Uterus (tissue), 4 donors: ENCODE data around the gene ACSM3. TPM values are rescaled to one million over a fixed set of nuclear protein-coding genes. Genes with fewer than 3 reads are reported as not detected.

Source experiments
- DNase-seq, 2 donors: peaks; one replicate each; pipeline ENCODE4 v3.0.0-alpha.2; 2019 to 2020
- H3K27ac ChIP-seq, 2 donors: fragments of 200-600 bp; sonication (generic); 1 replicate in 1 of 2; 2 replicates in 1 of 2; pipeline ENCODE4 v1.5.1; 2016 to 2018
- H3K27me3 ChIP-seq, 2 donors: fragments of 200-600 bp; sonication (generic); one replicate each; pipeline ENCODE4 v1.5.1; 2018 to 2019; ENCODE audit warnings: control low read depth in 1 of 2
- H3K36me3 ChIP-seq, 2 donors: fragments of 200-600 bp; sonication (generic); one replicate each; pipeline ENCODE4 v1.5.1; 2019; ENCODE audit warnings: control low read depth in 1 of 2
- H3K4me1 ChIP-seq, 2 donors: fragments of 200-600 bp; sonication (generic); one replicate each; pipeline ENCODE4 v1.5.1; 2018 to 2019; ENCODE audit warnings: control low read depth in 1 of 2
- H3K4me3 ChIP-seq, 2 donors: fragments of 200-600 bp; sonication (generic); 1 replicate in 1 of 2; 2 replicates in 1 of 2; pipeline ENCODE4 v1.5.1; 2018 to 2019; ENCODE audit warnings: mild to moderate bottlenecking in 1 of 2
- H3K9me3 ChIP-seq, 2 donors: fragments of 200-600 bp; sonication (generic); one replicate each; pipeline ENCODE4 v1.5.1; 2019; ENCODE audit warnings: control low read depth in 1 of 2
- CTCF ChIP-seq, 4 experiments: fragments of 200-600 bp in 2 of 4; fragments of 450-650 bp in 2 of 4; sonication (generic) in 2 of 4; IDR thresholded peaks; one replicate each; pipeline ENCODE4 v1.5.1; 2016 to 2019; ENCODE audit warnings: antibody characterized with exemption in 4 of 4, mild to moderate bottlenecking in 2 of 4, moderate library complexity in 1 of 4
- POLR2A ChIP-seq, 2 donors: fragments of 450-650 bp; IDR thresholded peaks; one replicate each; pipeline ENCODE4 v1.6.1; 2016; ENCODE audit warnings: antibody characterized with exemption in 2 of 2, mild to moderate bottlenecking in 1 of 2, moderate library complexity in 1 of 2
- intact Hi-C: fragments of 100-400 bp; cut with DNase I; formaldehyde crosslinking; loops from one replicate; pipeline ENCODE4 v1.15.1; 2023; ENCODE audit warnings: low total_unique reads
- small RNA-seq: library from RNA; depleted of rRNA; stranded (forward); fragments of <200 nt; gene quantifications from one replicate; pipeline ENCODE3, GENCODE V24; 2016
- total RNA-seq, 4 donors: library from RNA; depleted of rRNA in 3 of 4; stranded (reverse); fragments of >200 nt in 3 of 4; gene quantifications; one replicate each; pipeline versions ENCODE4 v1.1.0 to v1.2.4, GENCODE V29; 2014 to 2023
- donor health status: DM: yes; HTN: yes; CAD: no.

Gene ACSM3
- total RNA-seq, 4 donors from 2014 or later, result 18.7 to 365 (median 175) TPM

GRCh38 chr16:20844588-20844987 is 80.8 kb downstream of the ACSM3 start:
- H3K27me3 ChIP-seq, result no peaks in the 10 kb centered on the region
- H3K4me3 ChIP-seq, result no peak overlapping the region
- no peaks in the 10 kb centered on the region for H3K36me3 ChIP-seq
- DNase-seq, result no peak
- no peaks in the 10 kb centered on the region for H3K9me3 ChIP-seq
- intact Hi-C loops, result no loop called here
- TF ChIP-seq POLR2A (IDR thresholded peaks at IDR 0.05) (no peak), CTCF (IDR thresholded peaks at IDR 0.05) (no peak)
- no peaks in the 10 kb centered on the region for H3K4me1 ChIP-seq
- peak overlapping the region in 1 of 2 donors; percentile 12 for H3K27ac ChIP-seq

GRCh38 chr16:20846030-20846429 is 82.2 kb downstream of the ACSM3 start:
- no peak overlapping the region for H3K27ac ChIP-seq
- no peaks in the 10 kb centered on the region for H3K36me3 ChIP-seq
- no peaks in the 10 kb centered on the region for H3K27me3 ChIP-seq
- no peak overlapping the region for H3K4me3 ChIP-seq
- no peaks in the 10 kb centered on the region for H3K9me3 ChIP-seq
- no peak for TF ChIP-seq POLR2A (IDR thresholded peaks at IDR 0.05)
- no peak for TF ChIP-seq CTCF (IDR thresholded peaks at IDR 0.05)
- peaks cover 0 to 13% of the 10 kb centered on the region in 2 donors for H3K4me1 ChIP-seq
- no peak for DNase-seq
- intact Hi-C loops, result loop anchor here (5.0 kb wide), 1 partner anchor 236 kb away; no protein-coding TSS in a partner anchor

GRCh38 chr16:20846551-20846950 is 82.7 kb downstream of the ACSM3 start:
- Histone ChIP-seq H3K27ac (no peak overlapping the region), H3K9me3 (no peaks in the 10 kb centered on the region), H3K4me3 (no peak overlapping the region), H3K4me1 (peaks cover 1 to 16% of the 10 kb centered on the region in 2 donors), H3K27me3 (no peaks in the 10 kb centered on the region), H3K36me3 (no peaks in the 10 kb centered on the region)
- TF ChIP-seq CTCF (IDR thresholded peaks at IDR 0.05), result no peak
- TF ChIP-seq POLR2A (IDR thresholded peaks at IDR 0.05), result no peak
- intact Hi-C loops, result loop anchor here (5.0 kb wide), 1 partner anchor 236 kb away; no protein-coding TSS in a partner anchor
- no peak for DNase-seq

Small RNA genes within 50 kb of the gene (small RNA-seq; reads per million reads assigned to genes)
- gene RF00618 (not detected), gene RNU6-944P (not detected)

Other genes with a start within 250 kb of the ACSM3 start
- 1 to 10 TPM in 1 of 4 donors, not detected in 3; 1.3 TPM for gene ACSM2B, start 187.6 kb upstream of the ACSM3 start, total RNA-seq
- 1 to 10 TPM in 2 of 4 donors, under 1 TPM in 2; 0.14 to 4.7 (median 1.9) TPM for gene ACSM1, start 66.3 kb upstream of the ACSM3 start, total RNA-seq
- gene THUMPD1, start 22.2 kb upstream of the ACSM3 start, total RNA-seq, result 100 to 1,000 TPM in 1 of 4 donors, 10 to 100 TPM in 3; 37.6 to 139 (median 50.2) TPM
- gene ERI2, start 42.5 kb downstream of the ACSM3 start, total RNA-seq, result 10 to 100 TPM in 1 of 4 donors, 1 to 10 TPM in 2, under 1 TPM in 1; 0.88 to 37.3 (median 5.0) TPM
- gene REXO5, start 42.5 kb downstream of the ACSM3 start, total RNA-seq, result 10 to 100 TPM in 1 of 4 donors, 1 to 10 TPM in 1, under 1 TPM in 1, not detected in 1; 0.88 to 16.6 (median 6.2) TPM
- gene DCUN1D3, start 136.3 kb downstream of the ACSM3 start, total RNA-seq, result 10 to 100 TPM; 14.7 to 38.0 (median 21.5) TPM
- gene LYRM1, start 136.8 kb downstream of the ACSM3 start, total RNA-seq, result 100 to 1,000 TPM in 1 of 4 donors, 10 to 100 TPM in 3; 40.0 to 201 (median 51.0) TPM